CMK (cell line): Measurements from ENCODE around the gene TSPEAR.
"Not testable (repeated sequence)": the region's sequence is repeated elsewhere in the genome, so short reads cannot be mapped to it uniquely, and the experiment has no call there.

ENCODE experiments used
- DNase-seq: peaks from one replicate; pipeline ENCODE4 v3.0.0-alpha.2; 2010; ENCODE audit warnings: low read depth

The TSPEAR gene

GRCh38 chr21:44603109-44603875, 108.1 kb downstream of the TSPEAR start:
- DNase-seq = no peak

GRCh38 chr21:44602463-44602850, 108.9 kb downstream of the TSPEAR start:
- no peak for DNase-seq

- no peak for DNase-seq
These were observed 109.5 kb downstream of the TSPEAR start for GRCh38 chr21:44601596-44602462.

DNA sequence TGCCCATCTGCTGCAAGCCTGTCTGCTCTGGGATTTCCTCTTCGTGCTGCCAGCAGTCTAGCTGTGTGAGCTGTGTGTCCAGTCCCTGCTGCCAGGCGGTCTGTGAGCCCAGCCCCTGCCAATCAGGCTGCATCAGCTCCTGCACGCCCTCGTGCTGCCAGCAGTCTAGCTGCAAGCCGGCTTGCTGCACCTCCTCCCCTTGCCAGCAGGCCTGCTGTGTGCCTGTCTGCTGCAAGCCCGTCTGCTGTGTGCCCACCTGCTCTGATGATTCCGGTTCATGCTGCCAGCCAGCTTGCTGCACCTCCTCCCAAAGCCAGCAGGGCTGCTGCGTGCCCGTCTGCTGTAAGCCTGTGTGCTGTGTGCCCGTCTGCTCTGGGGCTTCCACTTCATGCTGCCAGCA, 110.3 kb downstream of the TSPEAR start:
- not testable (repeated sequence) for DNase-seq

DNA sequence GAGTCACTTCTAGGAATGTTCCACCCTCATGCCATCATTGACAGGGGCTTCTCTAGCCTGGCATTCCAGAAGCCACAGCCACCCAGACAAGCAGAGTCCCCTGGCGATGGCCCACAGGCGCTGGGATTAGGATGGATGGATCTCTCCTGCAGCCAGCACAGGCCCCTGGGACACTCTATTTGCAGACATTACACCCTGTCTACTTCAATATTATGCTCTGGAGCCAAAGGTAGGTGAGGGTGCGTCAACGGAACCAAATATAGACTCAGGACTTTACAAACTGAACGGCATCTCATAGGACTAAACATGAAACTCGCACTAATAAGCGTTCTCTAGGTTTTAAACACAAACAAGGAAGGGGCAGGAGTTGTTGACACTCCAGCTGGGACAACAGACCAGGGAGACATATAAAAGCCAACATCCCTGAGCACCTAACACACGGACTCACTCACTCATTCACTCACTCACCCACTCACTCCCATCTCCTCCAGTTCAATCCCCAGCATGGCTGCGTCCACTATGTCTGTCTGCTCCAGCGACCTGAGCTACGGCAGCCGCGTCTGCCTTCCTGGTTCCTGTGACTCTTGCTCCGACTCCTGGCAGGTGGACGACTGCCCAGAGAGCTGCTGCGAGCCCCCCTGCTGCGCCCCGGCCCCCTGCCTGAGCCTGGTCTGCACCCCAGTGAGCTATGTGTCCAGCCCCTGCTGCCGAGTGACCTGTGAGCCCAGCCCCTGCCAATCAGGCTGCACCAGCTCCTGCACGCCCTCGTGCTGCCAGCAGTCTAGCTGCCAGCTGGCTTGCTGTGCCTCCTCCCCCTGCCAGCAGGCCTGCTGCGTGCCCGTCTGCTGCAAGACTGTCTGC, 111.0 kb downstream of the TSPEAR start, which contains the start of gene KRTAP10-7:
TSS of gene KRTAP10-7 (plus strand) at position 480 of the 861 bp plus-strand sequence. CDS start at position 505, 25 bp downstream.
- not testable (repeated sequence) for DNase-seq

- DNase-seq = no peak
These were observed 111.9 kb downstream of the TSPEAR start for GRCh38 chr21:44599264-44600029.

DNA sequence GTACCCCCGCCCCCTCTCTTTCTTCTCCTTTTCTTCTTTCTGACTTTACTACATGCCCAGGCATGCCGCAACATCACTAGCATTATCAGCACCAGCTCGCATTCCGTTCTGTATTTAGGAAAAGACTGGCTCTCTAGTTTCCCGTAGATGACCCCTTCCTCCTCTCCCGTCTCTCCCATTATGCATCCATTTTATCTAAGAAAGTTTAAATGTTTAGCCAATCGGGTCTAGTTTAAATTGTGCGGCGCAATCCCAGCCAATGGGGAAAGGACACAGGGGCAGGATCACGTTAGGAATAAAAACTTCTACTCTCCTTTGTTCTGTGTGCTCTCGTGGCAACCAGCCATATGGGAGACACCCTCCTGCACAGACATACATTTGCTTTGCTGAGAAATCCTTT, 113.3 kb downstream of the TSPEAR start:
- no peak for DNase-seq

DNA sequence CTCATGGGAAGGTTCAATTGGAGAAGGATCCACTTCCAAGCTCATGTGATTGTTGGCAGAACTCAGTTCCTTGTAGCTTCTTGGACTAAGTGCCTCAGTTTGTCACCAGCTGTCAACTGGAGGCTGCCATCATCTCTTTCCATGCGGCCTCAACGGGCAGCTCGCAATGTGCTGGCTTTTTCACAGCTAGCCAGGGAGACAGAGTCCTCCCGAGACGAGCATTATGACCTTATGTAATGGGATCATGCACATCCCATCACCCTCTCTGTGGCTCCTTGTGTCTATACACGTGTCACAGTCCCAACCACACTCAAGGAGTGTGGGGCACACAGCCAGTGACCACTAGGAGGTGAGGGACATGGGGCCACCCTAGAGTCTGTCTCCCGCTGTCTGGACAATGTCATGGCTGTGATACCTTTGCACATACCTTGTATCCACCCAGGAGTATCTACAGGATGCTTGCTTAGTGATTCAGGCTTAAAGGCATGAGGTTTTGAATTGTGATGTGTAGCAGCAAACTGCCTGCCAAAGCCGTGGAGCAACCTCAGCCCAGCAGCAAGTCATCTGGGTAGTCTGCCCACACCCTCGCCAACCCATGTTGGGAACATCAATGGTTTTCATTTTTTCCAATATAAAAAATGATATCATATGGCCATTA, 115.2 kb downstream of the TSPEAR start:
- no peak for DNase-seq

- DNase-seq = no peak
These were observed 115.8 kb downstream of the TSPEAR start for GRCh38 chr21:44595524-44595923.

GRCh38 chr21:44594406-44594916, 116.9 kb downstream of the TSPEAR start:
- DNase-seq = no peak

DNA sequence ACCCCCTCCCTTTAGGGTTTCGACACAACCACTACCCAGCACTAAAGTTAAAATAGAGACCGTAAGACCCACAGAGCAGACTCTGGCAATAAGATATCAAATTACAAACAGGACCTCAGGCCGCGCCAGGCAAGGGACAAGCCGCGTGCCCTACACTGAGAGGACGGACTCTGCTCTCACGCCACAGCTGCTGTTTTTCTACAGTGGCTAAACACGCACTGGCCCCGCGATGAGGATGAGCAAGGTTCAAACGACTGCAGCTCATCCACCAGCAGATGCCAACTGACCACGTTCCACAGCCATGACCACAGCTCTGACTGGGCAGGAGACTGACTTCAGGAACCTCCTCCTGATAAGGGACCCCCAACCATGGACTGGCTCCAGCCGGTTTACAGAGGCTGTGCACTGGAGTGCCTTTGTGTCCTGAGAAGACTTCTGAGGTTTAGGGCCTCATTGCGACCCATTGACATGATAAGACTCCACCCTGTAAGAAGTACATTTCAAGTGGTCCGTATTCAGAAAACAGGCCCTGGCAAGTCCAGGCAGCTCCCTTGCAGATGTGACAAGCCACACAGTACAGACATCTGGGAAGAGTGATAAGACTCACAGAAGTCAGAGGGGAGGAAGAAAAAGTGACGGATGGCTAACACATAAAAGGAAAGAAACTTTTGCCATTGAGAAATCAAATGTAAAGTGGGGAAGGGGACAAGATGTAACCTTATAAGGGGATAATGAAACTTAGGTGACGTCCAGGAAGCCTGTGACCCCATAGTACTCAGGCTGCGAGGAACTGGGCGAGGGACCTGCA, 117.6 kb downstream of the TSPEAR start:
- DNase-seq = peak; percentile 91

DNA sequence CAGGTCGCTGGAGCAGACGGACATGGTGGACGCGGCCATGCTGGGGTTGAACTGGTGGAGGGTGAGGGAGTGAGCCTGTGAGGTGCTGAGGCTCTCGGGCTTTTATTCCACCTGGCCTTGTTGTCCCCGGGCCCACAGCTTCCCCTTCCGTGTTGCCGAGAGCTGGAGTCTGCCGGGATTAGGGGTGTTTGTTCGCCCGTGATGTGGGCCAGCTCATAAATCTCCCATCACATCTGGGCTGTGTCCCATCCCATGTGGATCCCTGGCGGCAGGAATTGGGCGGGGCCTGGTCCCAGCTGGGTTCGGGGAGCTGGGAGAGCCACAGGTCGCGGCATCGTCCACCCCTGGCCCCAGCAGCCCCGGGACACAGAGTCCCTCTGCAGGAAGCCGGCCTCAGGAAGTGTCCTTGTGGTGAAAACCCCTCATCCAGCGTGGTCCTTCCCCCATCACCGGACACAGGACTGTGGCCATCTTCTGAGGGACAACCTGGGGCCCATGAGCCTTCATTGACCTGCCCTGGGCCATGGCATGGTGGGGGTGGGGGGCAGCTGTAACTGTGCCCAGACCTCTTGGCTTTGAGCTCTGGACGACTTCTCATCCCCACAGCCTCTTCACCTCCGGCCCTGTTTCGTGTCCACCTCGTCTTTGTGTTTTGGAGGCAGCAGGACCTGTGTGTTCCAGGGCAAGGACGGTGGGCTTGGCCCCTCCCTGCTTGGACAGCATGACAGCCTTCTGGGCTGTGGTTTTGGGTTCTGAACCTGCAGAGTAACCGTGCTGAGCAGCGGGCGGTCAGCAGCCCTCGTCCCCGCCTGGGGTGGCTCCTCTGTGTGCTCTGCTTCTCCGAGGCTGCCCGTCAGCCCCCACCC, 118.7 kb downstream of the TSPEAR start, which contains the start of gene KRTAP10-6:
TSS of gene KRTAP10-6 (minus strand) at position 60 of the 866 bp plus-strand sequence. CDS start at position 39, 21 bp downstream.
- no peak for DNase-seq

DNA sequence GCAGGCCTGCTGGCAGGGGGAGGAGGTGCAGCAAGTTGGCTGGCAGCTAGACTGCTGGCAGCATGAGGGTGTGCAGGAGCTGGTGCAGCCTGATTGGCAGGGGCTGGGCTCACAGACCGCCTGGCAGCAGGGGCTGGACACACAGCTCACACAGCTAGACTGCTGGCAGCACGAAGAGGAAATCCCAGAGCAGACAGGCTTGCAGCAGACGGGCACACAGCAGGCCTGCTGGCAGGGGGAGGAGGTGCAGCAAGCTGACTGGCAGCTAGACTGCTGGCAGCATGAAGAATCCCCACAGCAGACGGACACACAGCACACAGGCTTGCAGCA, 119.6 kb downstream of the TSPEAR start:
- not testable (repeated sequence) for DNase-seq

GRCh38 chr21:44590897-44591800, 120.2 kb downstream of the TSPEAR start:
- not testable (repeated sequence) for DNase-seq

GRCh38 chr21:44590311-44590721, 121.1 kb downstream of the TSPEAR start:
- no peak for DNase-seq

GRCh38 chr21:44589586-44590305, 121.6 kb downstream of the TSPEAR start:
- DNase-seq = no peak

DNA sequence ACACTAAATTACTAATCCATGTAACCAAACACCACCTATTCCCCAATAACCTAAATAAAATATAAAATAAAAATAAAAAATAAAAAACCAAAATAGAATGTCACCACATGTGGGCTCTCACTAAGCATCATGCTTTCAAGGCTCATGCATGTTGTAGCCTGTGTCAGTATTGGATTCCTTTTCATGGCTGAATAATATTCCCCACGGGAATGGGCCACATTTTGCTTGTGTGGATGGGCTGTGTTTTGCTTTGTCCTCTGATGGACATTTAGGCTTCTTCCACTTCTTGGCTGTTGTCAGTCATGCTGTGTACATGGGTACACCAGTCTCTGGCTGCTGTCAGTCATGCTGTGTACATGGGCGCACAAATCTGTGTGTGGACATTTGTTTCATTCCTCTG, 122.3 kb downstream of the TSPEAR start:
- DNase-seq = no peak
